ENCODE measurements around the gene GRIK5.

The GRIK5 gene

GRCh38 chr19:41990615-41991014 lies 79.4 kb downstream of the GRIK5 start:
- DNase-seq (ENCODE audit: low read depth, low spot score): no peak

GRCh38 chr19:41990028-41990427 lies 80.0 kb downstream of the GRIK5 start:
- DNase-seq (ENCODE audit: low read depth, low spot score): no peak

- DNase-seq (ENCODE audit: low read depth, low spot score): no peak
Observed at GRCh38 chr19:41988947-41989346, 81.1 kb downstream of the GRIK5 start.

- DNase-seq (ENCODE audit: low read depth, low spot score): no peak
Observed at GRCh38 chr19:41987141-41987860, 82.7 kb downstream of the GRIK5 start.

GRCh38 chr19:41984961-41985360 lies 85.0 kb downstream of the GRIK5 start:
- no peak for DNase-seq (ENCODE audit: low read depth, low spot score)

- no peak for DNase-seq (ENCODE audit: low read depth, low spot score)
Observed at GRCh38 chr19:41981724-41982123, 88.3 kb downstream of the GRIK5 start.

DNA sequence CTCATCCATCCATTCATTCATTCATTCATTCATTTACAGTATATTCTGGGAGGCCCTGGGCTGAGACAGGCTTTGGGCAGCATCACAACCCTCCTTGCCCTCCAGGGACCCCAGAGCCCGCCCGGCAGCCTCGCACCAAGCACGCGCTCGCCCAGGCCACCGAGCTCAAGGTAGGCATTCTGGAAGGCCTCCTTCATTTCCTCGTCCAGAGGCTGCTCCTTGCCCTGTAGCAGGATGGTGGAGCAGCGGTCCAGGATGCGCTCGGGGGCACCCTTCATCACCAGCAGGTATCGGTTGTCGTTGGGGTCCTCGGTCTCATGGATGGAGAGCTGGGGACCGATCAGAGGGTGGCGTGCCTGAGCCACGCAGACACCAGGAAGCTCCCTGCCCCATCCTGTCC lies 91.5 kb downstream of the GRIK5 start:
- no peak for DNase-seq (ENCODE audit: low read depth, low spot score)

GRCh38 chr19:41977916-41978315 lies 92.1 kb downstream of the GRIK5 start:
- no peak for DNase-seq (ENCODE audit: low read depth, low spot score)

DNA sequence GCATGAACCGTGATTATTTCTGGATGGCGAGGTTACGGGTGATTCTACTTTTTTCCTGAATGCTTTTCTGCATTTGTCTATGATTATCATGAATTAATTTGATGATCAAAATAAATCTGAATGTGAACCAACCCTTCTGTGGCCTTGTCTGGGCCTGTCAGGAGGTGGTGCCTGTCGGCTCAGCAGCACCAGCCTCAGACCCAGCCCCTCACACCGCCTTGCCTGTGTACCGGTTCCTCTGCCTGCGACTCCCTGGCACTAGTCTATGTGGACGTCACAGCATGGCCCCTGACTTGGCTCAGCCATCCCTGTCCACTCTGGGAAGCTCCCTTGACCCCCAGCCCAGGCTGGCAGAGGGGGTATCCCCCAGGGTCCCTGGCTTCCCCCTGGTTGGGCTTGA lies 95.4 kb downstream of the GRIK5 start:
- no peak for DNase-seq (ENCODE audit: low read depth, low spot score)

- no peak for DNase-seq (ENCODE audit: low read depth, low spot score)
Observed at GRCh38 chr19:41971363-41971762, 98.6 kb downstream of the GRIK5 start.

- DNase-seq (ENCODE audit: low read depth, low spot score): no peak
Observed at GRCh38 chr19:41969772-41970458, 100.1 kb downstream of the GRIK5 start.

DNA sequence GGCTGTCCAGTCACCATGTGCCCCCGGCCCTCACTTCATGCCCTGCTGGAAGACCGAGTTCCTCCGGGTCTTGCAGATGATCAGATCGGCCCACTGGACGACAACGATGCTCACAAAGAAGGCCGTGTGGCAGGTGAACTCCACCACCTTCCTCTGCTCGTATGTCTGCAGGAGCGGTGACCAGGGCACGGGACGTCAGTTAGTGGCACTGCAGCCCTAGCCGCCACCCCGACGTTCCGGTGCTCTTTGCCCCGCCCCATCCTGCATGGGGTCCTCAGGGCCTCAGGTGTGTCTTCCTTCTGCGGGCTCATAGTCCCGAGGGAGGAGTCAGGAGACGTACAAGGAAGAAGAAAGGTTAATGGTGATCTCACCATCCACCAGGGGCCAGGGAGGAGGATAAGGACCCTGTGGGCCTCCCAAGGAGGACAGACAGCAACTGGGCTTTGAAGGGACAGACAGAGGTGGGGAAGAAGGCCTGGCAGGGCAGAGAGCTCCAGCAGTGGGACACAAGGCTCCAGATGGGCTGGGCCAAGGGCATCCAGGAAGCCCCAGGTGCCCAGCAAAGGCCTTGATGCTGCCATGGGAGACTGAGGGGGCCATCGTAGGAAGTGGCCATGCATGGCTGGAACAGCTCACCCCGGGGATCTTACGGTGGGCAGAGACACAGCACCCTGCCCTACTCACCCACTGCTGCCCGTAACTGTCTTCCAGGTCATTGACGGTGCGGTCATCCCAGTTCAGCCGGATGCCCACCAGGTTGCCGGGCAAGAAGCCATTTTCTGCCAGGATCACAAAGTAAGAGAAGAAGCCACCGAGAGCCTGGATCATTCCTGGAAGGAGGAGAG lies 101.0 kb downstream of the GRIK5 start:
- DNase-seq (ENCODE audit: low read depth, low spot score): no peak

GRCh38 chr19:41967054-41967783 lies 102.8 kb downstream of the GRIK5 start:
- DNase-seq (ENCODE audit: low read depth, low spot score): no peak

DNA sequence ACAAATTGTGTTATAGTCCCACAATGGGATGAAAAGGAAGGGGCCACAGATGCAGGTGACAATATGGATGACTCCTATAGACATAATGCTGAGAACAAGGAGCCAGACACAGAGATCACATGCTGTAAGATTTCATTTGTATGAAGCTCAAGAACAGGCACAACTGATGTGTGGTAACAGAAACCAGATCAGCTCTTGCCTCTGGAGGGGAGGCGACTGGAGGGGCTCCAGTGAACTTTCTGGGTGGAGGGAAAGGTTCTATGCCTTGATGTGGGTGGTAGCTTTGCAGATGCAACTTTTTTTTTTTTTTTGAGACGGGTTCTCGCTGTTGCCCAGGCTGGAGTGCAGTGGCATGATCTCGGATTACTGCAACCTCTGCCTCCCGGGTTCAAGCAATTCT lies 104.9 kb downstream of the GRIK5 start:
- no peak for DNase-seq (ENCODE audit: low read depth, low spot score)

- DNase-seq (ENCODE audit: low read depth, low spot score): no peak
Observed at GRCh38 chr19:41960973-41961372, 109.0 kb downstream of the GRIK5 start.

GRCh38 chr19:41959056-41960053 lies 110.7 kb downstream of the GRIK5 start, which contains the start of gene RABAC1:
TSS of gene RABAC1 (minus strand) at chr19:41959321. CDS start at chr19:41959292, 29 bp downstream.
- DNase-seq (ENCODE audit: low read depth, low spot score): peak; percentile 70

- no peak for DNase-seq (ENCODE audit: low read depth, low spot score)
Observed at GRCh38 chr19:41958367-41959055, 111.5 kb downstream of the GRIK5 start.

DNA sequence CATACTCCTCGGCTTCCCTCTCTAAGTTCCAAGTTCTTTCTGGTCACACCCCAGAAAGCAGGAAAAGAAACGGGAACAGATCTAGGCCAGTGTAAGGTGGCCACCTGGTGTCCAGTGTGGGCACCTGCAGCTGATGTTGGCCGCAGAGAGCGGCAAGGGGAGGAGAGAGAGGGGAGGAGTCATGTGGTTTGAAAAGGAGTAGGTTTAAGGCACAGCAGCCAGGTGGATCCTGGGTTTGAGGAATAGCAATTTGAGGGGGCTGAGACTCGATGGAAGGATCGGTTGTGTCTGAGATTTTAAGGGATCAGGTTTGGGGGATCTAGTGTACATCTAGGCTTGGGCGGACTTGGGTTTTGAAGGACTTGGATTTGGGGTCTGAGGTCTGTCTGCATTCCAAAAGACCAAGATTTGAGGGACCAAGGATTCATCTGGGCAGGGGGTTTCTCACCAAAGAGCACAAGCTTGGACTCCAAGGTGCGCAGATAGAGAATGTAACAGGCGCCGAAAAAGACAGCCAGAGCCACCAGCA lies 112.1 kb downstream of the GRIK5 start:
- DNase-seq (ENCODE audit: low read depth, low spot score): peak; percentile 57

GRCh38 chr19:41957161-41957837 lies 112.7 kb downstream of the GRIK5 start:
- no peak for DNase-seq (ENCODE audit: low read depth, low spot score)

Measured in smooth muscle cell of the brain vasculature (primary cell).